Activated effector memory CD4-positive, alpha-beta T cell treated with anti-CD3 and anti-CD28 coated beads, Interleukin-2, amount 50 U/mL, for 16 hours (primary cell): ENCODE results near the gene RRP12.

Source experiments
- DNase-seq: peaks from one replicate; pipeline ENCODE4 v3.0.0-alpha.2; 2020

The RRP12 gene

DNA sequence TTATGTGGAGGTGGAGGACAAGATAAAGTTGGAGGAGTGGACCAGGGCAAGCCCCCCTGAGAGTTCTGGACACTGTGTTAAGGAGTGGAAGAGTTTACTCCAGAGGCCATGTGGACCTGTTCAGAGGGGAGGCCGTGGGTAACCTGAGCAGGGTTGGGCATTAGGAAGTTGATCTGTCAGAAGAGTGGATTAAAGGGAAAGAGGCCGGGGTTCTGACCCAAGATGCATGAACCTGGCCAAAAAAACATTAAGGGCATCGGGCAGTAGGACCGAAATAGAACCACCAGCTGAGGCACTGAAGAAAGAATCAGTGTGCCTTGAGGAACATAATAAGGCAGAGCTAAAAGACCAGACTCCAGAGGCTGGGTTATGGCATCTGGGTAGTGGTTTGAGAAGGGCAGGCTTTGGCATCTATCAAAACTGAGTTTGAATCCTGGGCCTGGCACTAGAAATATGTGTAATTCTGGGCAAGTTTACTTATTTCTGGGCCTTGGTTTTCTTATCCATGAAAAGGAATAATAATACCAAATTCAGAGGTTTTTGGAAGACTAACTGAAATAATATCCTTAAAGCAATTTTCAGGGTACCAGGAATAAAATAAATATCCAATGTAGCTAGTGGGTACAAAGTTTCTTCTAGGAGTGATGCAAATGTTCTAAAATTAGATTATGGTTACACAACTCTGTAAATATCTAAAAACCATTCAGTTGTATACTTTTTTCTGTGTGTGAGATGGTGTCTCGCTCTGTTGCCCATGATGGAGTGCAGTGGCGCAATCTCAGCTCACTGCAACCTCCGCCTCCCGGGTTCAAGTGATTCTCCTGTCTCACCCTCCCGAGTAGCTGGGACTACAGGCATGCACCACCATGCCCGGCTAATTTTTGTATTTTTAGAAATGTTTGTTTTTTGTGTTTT is 93.0 kb downstream of the RRP12 start:
- DNase-seq: no peak

DNA sequence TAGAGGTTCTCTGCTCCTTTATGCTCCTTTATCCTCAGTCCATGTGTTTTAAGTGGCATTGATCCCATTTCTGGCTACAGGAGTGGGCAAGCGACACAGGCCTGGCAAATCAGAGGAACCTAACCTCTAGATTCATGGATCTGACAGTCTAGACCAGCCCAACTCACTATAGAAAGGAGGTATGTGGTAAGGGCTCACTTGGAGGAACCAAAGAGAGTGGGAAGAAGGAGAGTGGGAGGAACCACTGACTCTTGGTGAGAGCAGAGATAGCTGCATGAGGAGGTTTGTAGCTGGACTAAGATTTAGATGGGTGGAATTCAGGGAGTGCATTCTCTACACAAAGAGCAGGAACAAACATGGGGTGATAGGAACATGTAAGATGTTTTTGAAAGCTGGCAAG is 93.7 kb downstream of the RRP12 start:
- DNase-seq: no peak
